Bronchial epithelial cell (primary cell): ENCODE measurements around the gene NOL4L. TPM values are rescaled to one million over a fixed set of nuclear protein-coding genes. Genes with fewer than 3 reads are reported as not detected.

Experiments
- DNase-seq: peaks from one replicate; pipeline ENCODE4 v3.0.0-alpha.2; 2010; ENCODE audit warnings: low read depth
- FAIRE-seq: peaks from 2 replicates; lab custom pipeline; 2011; peaks lifted over from hg19 to GRCh38; lab: Jason Lieb, UNC
- H3K27me3 ChIP-seq: 2 replicates; pipeline ENCODE4 v1.5.1; 2011; ENCODE audit warnings: low read length; ENCODE audit not compliant: control insufficient read depth, insufficient read depth
- H3K36me3 ChIP-seq: 2 replicates; pipeline ENCODE4 v1.5.1; 2011; ENCODE audit warnings: low read length; ENCODE audit not compliant: control insufficient read depth, insufficient read depth
- H3K4me3 ChIP-seq: 2 replicates; pipeline ENCODE4 v1.5.1; 2011; ENCODE audit warnings: mild to moderate bottlenecking, low read depth, low read length, control low read depth
- total RNA-seq: library from RNA; depleted of rRNA; stranded (reverse); fragments of >200 nt; gene quantifications from 2 replicates; pipeline ENCODE4 v1.2.1, GENCODE V29; 2014
- TF ChIP-seq, protein P1 (sequence below): IDR thresholded peaks from 2 replicates; pipeline ENCODE4 v1.5.1; 2011; ENCODE audit warnings: mild to moderate bottlenecking, moderate library complexity, low read length, control low read depth, inconsistent platforms; ENCODE audit not compliant: insufficient read depth, severe bottlenecking

NOL4L gene
- total RNA-seq, 1 donor from 2014 or later, result 1.8 TPM

DNA sequence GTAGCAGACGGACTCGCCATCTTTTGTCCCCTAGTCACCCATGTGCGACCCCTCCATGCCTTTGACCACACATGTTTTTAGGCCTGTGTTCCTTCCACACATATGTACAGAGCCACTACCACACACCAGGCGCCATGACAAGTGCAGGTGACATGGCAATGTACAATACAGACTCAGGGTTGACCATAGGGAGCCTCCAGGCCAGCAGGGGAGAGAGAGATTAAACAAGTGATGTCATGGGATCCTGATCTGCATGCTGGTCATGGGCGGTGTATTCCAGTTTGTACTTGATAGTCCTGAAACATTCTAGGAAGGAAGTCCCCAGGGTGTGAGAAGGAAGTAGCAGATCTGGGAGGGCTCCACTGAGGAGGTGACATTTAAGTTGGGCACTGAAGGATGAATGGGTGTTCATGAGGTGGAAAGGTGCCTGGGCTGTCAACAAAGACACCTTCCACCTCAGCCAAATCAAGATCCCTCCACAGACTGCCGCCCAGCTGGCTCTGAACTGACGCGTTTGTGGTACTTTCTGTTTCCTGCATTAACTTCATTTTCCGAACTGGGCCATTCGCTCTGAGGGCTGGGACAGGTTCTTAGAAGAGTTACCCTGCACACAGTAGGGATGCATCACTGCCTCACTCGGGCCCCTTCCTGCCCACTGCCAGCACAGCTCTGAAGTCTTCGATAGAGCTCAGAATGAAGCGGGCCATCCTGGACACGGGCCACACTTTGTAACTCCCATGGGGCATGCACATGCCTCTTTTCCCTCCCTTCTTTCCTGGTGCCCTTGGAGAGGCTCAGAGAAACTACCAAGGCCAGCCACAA, 94.0 kb downstream of the NOL4L start:
- Histone ChIP-seq H3K27me3 (no peaks in the 10 kb centered on the region), H3K4me3 (no peak overlapping the region), H3K36me3 (no peaks in the 10 kb centered on the region)
- no peak for DNase-seq
- TF ChIP-seq, protein P1, sequence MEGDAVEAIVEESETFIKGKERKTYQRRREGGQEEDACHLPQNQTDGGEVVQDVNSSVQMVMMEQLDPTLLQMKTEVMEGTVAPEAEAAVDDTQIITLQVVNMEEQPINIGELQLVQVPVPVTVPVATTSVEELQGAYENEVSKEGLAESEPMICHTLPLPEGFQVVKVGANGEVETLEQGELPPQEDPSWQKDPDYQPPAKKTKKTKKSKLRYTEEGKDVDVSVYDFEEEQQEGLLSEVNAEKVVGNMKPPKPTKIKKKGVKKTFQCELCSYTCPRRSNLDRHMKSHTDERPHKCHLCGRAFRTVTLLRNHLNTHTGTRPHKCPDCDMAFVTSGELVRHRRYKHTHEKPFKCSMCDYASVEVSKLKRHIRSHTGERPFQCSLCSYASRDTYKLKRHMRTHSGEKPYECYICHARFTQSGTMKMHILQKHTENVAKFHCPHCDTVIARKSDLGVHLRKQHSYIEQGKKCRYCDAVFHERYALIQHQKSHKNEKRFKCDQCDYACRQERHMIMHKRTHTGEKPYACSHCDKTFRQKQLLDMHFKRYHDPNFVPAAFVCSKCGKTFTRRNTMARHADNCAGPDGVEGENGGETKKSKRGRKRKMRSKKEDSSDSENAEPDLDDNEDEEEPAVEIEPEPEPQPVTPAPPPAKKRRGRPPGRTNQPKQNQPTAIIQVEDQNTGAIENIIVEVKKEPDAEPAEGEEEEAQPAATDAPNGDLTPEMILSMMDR, result no peak
- FAIRE-seq, result no peak

DNA sequence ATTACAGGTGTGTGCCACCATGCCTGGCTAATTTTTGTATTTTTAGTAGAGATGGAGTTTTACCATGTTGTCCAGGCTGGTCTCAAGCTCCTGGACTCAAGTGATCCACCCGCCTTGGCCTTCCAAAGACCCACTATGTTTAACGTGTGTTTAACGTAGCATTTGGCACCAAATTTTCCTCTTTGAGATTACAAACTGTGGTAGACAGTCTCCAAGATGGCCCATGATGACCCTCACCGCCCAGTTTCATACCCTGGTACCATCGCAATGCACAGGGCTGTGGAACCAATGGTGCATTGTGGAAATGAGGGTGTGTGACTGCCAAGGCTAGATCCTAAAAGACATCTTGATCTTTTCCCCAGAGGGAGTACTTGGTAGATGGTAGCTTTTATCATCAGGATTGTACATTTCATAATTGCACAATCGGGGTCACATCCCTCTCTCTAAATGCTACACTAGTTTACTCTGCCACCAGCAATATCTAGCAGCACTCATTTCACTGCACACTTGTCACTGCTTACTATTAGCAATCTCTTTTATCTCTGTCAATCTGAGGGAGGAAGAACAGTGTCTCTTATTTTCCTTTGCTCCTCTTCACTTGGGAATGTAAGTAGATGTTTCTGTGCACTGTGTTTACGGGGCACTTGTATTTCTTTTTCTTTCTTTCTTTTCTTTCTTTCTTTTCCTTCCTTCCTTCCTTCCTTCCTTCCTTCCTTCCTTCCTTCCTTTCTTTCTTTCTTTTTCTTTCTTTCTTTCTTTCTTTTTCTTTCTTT, 96.9 kb downstream of the NOL4L start:
- TF ChIP-seq, protein P1, result no peak
- no peak overlapping the region for H3K4me3 ChIP-seq
- FAIRE-seq (no peak), DNase-seq (no peak)
- no peaks in the 10 kb centered on the region for H3K36me3 ChIP-seq
- H3K27me3 ChIP-seq, result no peaks in the 10 kb centered on the region

DNA sequence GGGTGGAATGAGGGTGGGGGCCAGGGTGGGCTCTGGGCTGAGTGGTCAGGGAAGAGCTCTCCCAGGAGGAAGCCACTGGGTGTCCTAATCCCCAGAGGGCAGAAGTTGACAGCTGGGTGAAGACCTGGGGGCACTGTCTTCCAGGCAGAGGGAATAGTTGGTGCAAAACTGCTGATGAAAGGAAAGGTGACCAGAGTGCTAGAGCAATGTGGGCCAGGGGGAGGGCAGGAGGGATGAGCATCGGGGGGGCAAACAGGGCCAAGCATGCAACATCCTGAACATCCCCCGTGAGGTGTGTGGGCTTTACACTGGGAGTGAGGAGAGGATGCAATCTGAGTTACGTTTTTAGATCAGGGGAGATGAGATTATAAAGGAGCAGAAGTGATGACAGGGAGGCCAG, 97.8 kb downstream of the NOL4L start:
- no peaks in the 10 kb centered on the region for H3K27me3 ChIP-seq
- DNase-seq, result no peak
- TF ChIP-seq, protein P1, result no peak
- no peak overlapping the region for H3K4me3 ChIP-seq
- no peaks in the 10 kb centered on the region for H3K36me3 ChIP-seq
- FAIRE-seq, result no peak

DNA sequence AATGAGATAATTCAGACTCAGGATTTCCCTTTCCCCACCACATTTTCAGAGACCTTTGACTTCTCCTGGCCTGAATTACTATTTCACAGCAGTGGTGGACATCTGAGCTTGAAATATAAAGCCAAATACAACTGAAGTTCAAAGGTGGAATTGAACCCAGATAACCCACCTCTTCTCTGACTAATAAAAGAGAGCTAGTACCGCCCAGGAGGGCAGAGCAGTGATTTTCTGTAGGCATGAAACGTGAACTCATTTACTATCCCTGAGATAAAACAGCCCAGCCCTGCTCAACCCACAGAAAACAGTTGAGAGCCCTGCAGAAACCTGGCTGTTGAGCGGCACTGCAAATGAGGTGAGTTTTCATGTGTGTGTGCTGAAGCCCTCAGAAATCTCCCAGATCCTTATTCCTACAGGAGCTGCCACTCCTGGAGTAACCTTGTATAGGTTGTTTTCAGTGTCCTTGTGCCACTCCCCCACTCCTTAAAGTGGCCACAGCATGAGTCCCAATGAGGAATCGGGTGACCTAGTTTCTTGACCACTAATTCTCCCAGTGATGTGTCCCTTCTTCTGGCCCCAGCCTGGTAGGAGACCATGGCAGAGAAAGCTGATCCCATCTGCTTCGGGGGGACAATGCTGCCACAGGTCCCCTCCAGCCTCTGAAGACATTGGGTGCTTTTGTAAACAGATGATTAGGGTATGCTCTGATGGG, 99.2 kb downstream of the NOL4L start:
- H3K27me3 ChIP-seq, result no peaks in the 10 kb centered on the region
- TF ChIP-seq, protein P1, result no peak
- DNase-seq (no peak), FAIRE-seq (no peak)
- H3K4me3 ChIP-seq, result no peak overlapping the region
- H3K36me3 ChIP-seq, result no peaks in the 10 kb centered on the region

DNA sequence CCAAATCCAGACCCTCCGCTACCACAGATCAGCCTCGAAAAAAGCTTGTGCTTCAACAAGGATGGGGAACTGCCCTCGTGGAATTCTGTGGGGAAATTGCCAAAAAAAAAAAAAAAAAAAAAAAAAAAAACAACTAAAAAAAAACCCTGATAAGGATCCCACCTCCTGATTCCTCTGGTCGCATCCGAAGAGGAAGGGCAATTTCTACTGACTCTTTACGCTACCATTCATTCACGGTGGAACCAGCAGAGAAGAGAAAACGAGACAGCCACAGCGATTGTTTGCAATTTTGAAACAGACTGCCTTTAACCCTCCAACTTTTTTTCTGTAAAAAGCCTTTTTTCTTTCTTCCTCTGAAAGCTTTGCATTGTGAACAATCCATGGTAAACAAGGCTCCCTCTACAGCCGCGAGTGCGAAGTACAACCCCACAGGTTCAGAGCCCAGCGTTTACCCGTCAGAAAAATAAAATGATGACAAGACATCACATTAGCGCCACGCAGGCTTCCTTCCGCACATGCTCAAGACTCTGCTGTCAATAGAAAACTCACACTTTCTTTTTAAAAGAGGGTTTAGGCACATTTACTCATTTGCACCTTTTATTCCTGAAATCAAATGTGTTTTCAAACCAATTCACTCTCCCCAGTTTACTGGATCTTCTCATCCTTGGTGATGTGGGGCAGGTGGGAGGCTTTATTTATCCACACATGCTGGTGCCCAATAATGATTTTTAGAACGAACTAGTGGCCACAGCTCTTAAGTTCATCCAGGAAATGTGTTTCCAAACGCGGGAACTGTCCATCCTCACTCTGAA, 100.0 kb downstream of the NOL4L start:
- DNase-seq (peak; percentile 69), FAIRE-seq (no peak)
- peak overlapping the region; percentile 57 for H3K4me3 ChIP-seq
- TF ChIP-seq, protein P1, result peak; percentile 74
- H3K36me3 ChIP-seq, result no peaks in the 10 kb centered on the region
- H3K27me3 ChIP-seq, result no peaks in the 10 kb centered on the region
